Endothelial cell of umbilical vein (primary cell): ENCODE data around the gene BCR. TPM values are rescaled to one million over a fixed set of nuclear protein-coding genes. Genes with fewer than 3 reads are reported as not detected.

Experiments
- BruUV-seq: library from RNA; stranded (reverse); fragments of 400-500 nt; replicated peaks from 2 replicates; lab custom pipeline; 2021; lab: Mats Ljungman, UMichigan
- CTCF ChIA-PET: fragments of 300-600, 350-600 bp; sonication (Branson Sonifier 250); formaldehyde crosslinking; loops from one replicate; lab custom pipeline; 2021; ENCODE audit warnings: antibody characterized with exemption, inconsistent platforms; lab: Charles Lee
- POLR2A ChIA-PET: fragments of 300-600, 350-600 bp; sonication (Branson Sonifier 250); formaldehyde crosslinking; loops from one replicate; lab custom pipeline; 2021; ENCODE audit warnings: antibody characterized with exemption, inconsistent platforms; lab: Charles Lee
- DNase-seq: peaks from one replicate; pipeline ENCODE4 v3.0.0-alpha.2; 2011; ENCODE audit warnings: low read depth, low spot score
- FAIRE-seq: peaks from 2 replicates; lab custom pipeline; 2011; peaks lifted over from hg19 to GRCh38; lab: Jason Lieb, UNC
- H2AFZ ChIP-seq: 2 replicates; pipeline ENCODE4 v1.6.0; 2012; ENCODE audit warnings: low read depth, low read length, control low read depth, inconsistent platforms
- H3K27ac ChIP-seq: 2 replicates; pipeline ENCODE4 v1.5.1; 2011; ENCODE audit warnings: low read depth, mild to moderate bottlenecking, control low read depth, low read length, moderate library complexity; ENCODE audit not compliant: insufficient read depth
- H3K27me3 ChIP-seq, 2 experiments: 2 replicates each; pipeline versions ENCODE4 v1.6.0 to v1.6.1; 2011; ENCODE audit warnings: low read length in 2 of 2, mixed read lengths in 1 of 2; ENCODE audit not compliant: control insufficient read depth in 2 of 2, insufficient read depth in 2 of 2
- H3K36me3 ChIP-seq, 2 experiments: 2 replicates in 1 of 2; 3 replicates in 1 of 2; pipeline ENCODE4 v1.5.1; 2011; ENCODE audit warnings: low read length in 2 of 2, mild to moderate bottlenecking in 1 of 2, moderate library complexity in 1 of 2; ENCODE audit not compliant: control insufficient read depth in 2 of 2, insufficient read depth in 2 of 2; ENCODE audit errors: extremely low read depth in 1 of 2
- H3K4me1 ChIP-seq: 3 replicates; pipeline ENCODE4 v1.5.1; 2011; ENCODE audit warnings: mild to moderate bottlenecking, low read length; ENCODE audit not compliant: control insufficient read depth, insufficient read depth; ENCODE audit errors: extremely low read depth
- H3K4me2 ChIP-seq: 2 replicates; pipeline ENCODE4 v1.6.1; 2011; ENCODE audit warnings: low read length, control low read depth, mixed read lengths; ENCODE audit not compliant: insufficient read depth
- H3K4me3 ChIP-seq, 3 experiments: fragments of 200-600 bp in 1 of 3; sonication (generic), shearing (Covaris generic) in 1 of 3; replicated peaks in 1 of 3; 2 replicates each; pipeline ENCODE4 v1.5.1; 2011 to 2016; ENCODE audit warnings: control low read depth in 3 of 3, low read length in 3 of 3, mild to moderate bottlenecking in 2 of 3, inconsistent platforms in 1 of 3, low read depth in 1 of 3, moderate library complexity in 1 of 3; ENCODE audit not compliant: insufficient read depth in 1 of 3
- H3K79me2 ChIP-seq: 2 replicates; pipeline ENCODE4 v1.6.0; 2012; ENCODE audit warnings: low read length, inconsistent platforms; ENCODE audit not compliant: control insufficient read depth, insufficient read depth
- H3K9ac ChIP-seq: replicated peaks from 2 replicates; pipeline ENCODE3; 2011; ENCODE audit warnings: low read length, control low read depth; ENCODE audit not compliant: insufficient read depth; ENCODE audit errors: extremely low read depth
- H3K9me1 ChIP-seq: replicated peaks from 3 replicates; pipeline ENCODE4 v1.6.0; 2011; ENCODE audit warnings: mild to moderate bottlenecking, low read length; ENCODE audit not compliant: control insufficient read depth, insufficient read depth; ENCODE audit errors: extremely low read depth
- H3K9me3 ChIP-seq: replicated peaks from 2 replicates; pipeline ENCODE4 v1.5.1; 2012; ENCODE audit warnings: low read length, inconsistent platforms; ENCODE audit not compliant: control insufficient read depth, insufficient read depth
- H4K20me1 ChIP-seq: replicated peaks from 2 replicates; pipeline ENCODE3; 2011; ENCODE audit warnings: mild to moderate bottlenecking, low read length; ENCODE audit not compliant: control insufficient read depth, insufficient read depth; ENCODE audit errors: extremely low read depth
- EZH2 ChIP-seq: IDR thresholded peaks from 2 replicates; pipeline ENCODE4 v1.6.1; 2012; ENCODE audit warnings: borderline replicate concordance, low read depth, mild to moderate bottlenecking, moderate library complexity, low read length, inconsistent platforms; ENCODE audit not compliant: severe bottlenecking
- FOS ChIP-seq: IDR thresholded peaks from 2 replicates; pipeline ENCODE4 v1.6.1; 2011; ENCODE audit warnings: mild to moderate bottlenecking, low read length, moderate library complexity, borderline replicate concordance; ENCODE audit not compliant: insufficient read depth
- GATA2 ChIP-seq: IDR thresholded peaks from 2 replicates; pipeline ENCODE4 v1.7.0; 2011; ENCODE audit warnings: low read depth, mild to moderate bottlenecking, moderate library complexity, mixed read lengths, low read length; ENCODE audit not compliant: insufficient read length, insufficient read depth
- MAX ChIP-seq: IDR thresholded peaks from 2 replicates; pipeline ENCODE4 v1.6.1; 2011; ENCODE audit not compliant: insufficient read depth, insufficient read length
- MYC ChIP-seq: IDR thresholded peaks from one replicate; pipeline ENCODE4 v1.6.1; 2011; ENCODE audit warnings: mild to moderate bottlenecking, low read depth, low read length
- POLR2A ChIP-seq: IDR thresholded peaks from 2 replicates; pipeline ENCODE4 v1.6.1; 2012; ENCODE audit warnings: low read depth, mild to moderate bottlenecking, control low read depth, low read length
- POLR2AphosphoS5 ChIP-seq: IDR thresholded peaks from 2 replicates; pipeline ENCODE4 v1.6.1; 2012; ENCODE audit warnings: low read depth, mild to moderate bottlenecking, control low read depth, low read length, moderate library complexity; ENCODE audit not compliant: insufficient read depth
- dilution Hi-C: fragments of 300-500 bp; cut with MboI; formaldehyde crosslinking; loops from one replicate; pipeline ENCODE4 v1.15.0; 2019; ENCODE audit warnings: low sequenced_read_pairs; ENCODE audit not compliant: extremely low pct_ligation_motif_present
- intact Hi-C: fragments of 100-400 bp; cut with micrococcal nuclease; formaldehyde crosslinking; loops from one replicate; pipeline ENCODE4 v1.10.0; 2022
- polyA plus RNA-seq, 4 experiments: library from polyadenylated mRNA; depleted of rRNA in 3 of 4; stranded (reverse) in 3 of 4; unstranded in 1 of 4; fragments of >200 nt; gene quantifications; 2 replicates each; pipeline versions ENCODE4 v1.2.1 to v1.2.3, GENCODE V29; 2011 to 2012; ENCODE audit warnings: missing spikeins in 1 of 4
- total RNA-seq: library from RNA; stranded (reverse); gene quantifications from 2 replicates; pipeline ENCODE4 v1.2.3, GENCODE V29; 2021

Gene BCR
- total and polyA plus RNA-seq, 2 donors (not counting 3 experiments of a cell fraction or from before 2014, with no cell fraction given) = 129 to 141 TPM

GRCh38 chr22:23357053-23357452 is 176.7 kb downstream of the BCR start:
- Histone ChIP-seq H3K4me3 (no peak overlapping the region), H3K27ac (no peak overlapping the region), H3K4me2 (no peak overlapping the region), H4K20me1 (no peaks in the 10 kb centered on the region), H3K9me3 (no peaks in the 10 kb centered on the region), H3K9me1 (no peaks in the 10 kb centered on the region), H2AFZ (no peak overlapping the region), H3K27me3 (peaks cover 14 to 20% of the 10 kb centered on the region in 2 experiments), H3K4me1 (no peaks in the 10 kb centered on the region), H3K36me3 (no peaks in the 10 kb centered on the region), H3K9ac (no peak overlapping the region), H3K79me2 (no peaks in the 10 kb centered on the region)
- no peak for DNase-seq
- TF ChIP-seq MYC = no peak
- no peak for TF ChIP-seq EZH2
- no peak for TF ChIP-seq POLR2AphosphoS5
- TF ChIP-seq FOS = no peak
- TF ChIP-seq POLR2A = no peak
- no TSS peak for BruUV-seq
- POLR2A ChIA-PET = no interaction called here
- no peak for FAIRE-seq
- CTCF ChIA-PET = interaction anchor here (1.6 kb wide), 1 partner anchor 29 kb away, joined by 4 read pairs; no protein-coding TSS in a partner anchor
- dilution Hi-C loops (no loop called here), intact Hi-C loops (no loop called here)

GRCh38 chr22:23359583-23360123 is 179.3 kb downstream of the BCR start:
- no peak overlapping the region for H3K27ac ChIP-seq
- no peaks in the 10 kb centered on the region for H3K9me1 ChIP-seq
- TF ChIP-seq MAX (no peak), POLR2AphosphoS5 (no peak), GATA2 (no peak)
- no peaks in the 10 kb centered on the region for H3K79me2 ChIP-seq
- H3K9me3 ChIP-seq = no peaks in the 10 kb centered on the region
- FAIRE-seq (no peak), DNase-seq (no peak)
- BruUV-seq = no TSS peak
- H3K4me1 ChIP-seq = no peaks in the 10 kb centered on the region
- dilution Hi-C loops = no loop called here
- H3K36me3 ChIP-seq = no peaks in the 10 kb centered on the region
- no peaks in the 10 kb centered on the region for H4K20me1 ChIP-seq
- no peak overlapping the region for H3K4me2 ChIP-seq
- H3K4me3 ChIP-seq = no peak overlapping the region
- POLR2A ChIA-PET = no interaction called here
- H2AFZ ChIP-seq = no peak overlapping the region
- peaks cover 9 to 15% of the 10 kb centered on the region in 2 experiments for H3K27me3 ChIP-seq
- CTCF ChIA-PET = interaction anchor here (1.5 kb wide), 1 partner anchor 26 kb away, joined by 4 read pairs; no protein-coding TSS in a partner anchor
- no peak overlapping the region for H3K9ac ChIP-seq
- intact Hi-C loops = no loop called here
